ENCODE measurements around the gene STAT5B.

Gene STAT5B

DNA sequence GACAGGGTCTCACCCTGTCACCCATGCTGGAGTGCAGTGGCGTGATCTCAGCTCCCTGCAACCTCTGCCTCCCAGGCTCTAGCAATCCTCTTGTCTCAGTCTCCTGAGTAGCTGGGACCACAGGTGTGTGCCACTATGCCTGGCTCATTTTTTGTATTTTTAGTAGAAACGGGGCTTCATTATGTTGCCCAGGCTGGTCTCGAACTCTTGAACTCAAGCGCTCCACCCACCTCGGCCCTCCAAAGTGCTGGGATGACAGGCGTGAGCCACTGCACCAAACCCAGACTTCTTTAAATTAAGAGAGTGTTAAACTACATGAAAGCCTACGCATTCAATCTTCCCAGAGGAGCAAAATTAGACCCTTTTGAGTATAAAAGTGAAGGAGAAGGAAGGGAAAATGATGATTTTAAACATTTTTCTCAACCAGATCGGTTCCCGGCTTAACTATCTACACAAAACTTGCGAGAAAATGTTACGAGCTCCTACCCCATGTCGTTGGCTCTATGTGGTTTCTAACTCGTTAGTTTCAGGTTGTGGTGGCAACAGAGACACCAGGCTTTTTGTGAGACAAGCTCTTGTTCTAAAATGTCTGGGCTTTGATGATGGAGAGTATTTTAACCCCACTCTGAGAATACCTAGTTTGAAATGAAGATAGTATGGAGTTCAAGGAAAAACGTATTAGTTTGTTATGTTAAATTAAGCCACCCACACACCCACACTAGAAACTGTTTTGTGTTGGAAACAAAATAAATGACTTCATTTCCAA is 26.3 kb downstream of the STAT5B start:
- Histone ChIP-seq H3K36me3 (ENCODE audit: control insufficient read depth in 1 of 2, insufficient read depth in 2 of 2, low read length in 2 of 2) (no peaks in the 10 kb centered on the region), H3K9ac (ENCODE audit: low read length) (no peak overlapping the region), H2BK5ac (ENCODE audit: low read depth, low read length, poor library complexity) (no peak overlapping the region), H3K4me2 (ENCODE audit: low read length) (no peak overlapping the region), H3K27ac (ENCODE audit: low read depth, low read length) (no peak overlapping the region), H3K4me3 (ENCODE audit: low read depth, low read length) (no peak overlapping the region), H3K4ac (ENCODE audit: low read depth, low read length) (no peak overlapping the region), H3K23ac (ENCODE audit: low read length) (no peak overlapping the region), H2AFZ (ENCODE audit: insufficient read depth, low read length, poor library complexity) (no peak overlapping the region), H3K79me2 (ENCODE audit: control insufficient read depth, insufficient read depth, low read length, poor library complexity) (no peaks in the 10 kb centered on the region), H3K4me1 (ENCODE audit: control insufficient read depth in 1 of 2, insufficient read depth in 2 of 2, low read length in 2 of 2) (peaks cover 3 to 6% of the 10 kb centered on the region in 2 experiments), H3K27me3 (ENCODE audit: insufficient read depth, low read length) (no peaks in the 10 kb centered on the region), H2BK120ac (ENCODE audit: insufficient read depth, low read length, poor library complexity) (no peak overlapping the region), H3K14ac (ENCODE audit: low read length) (no peak overlapping the region), H4K12ac (ENCODE audit: low read depth, low read length) (no peak overlapping the region), H3K18ac (ENCODE audit: low read length) (no peak overlapping the region), H3K79me1 (ENCODE audit: low read length) (no peaks in the 10 kb centered on the region), H2AK5ac (ENCODE audit: low read length) (no peak overlapping the region), H4K91ac (ENCODE audit: low read depth, low read length) (no peak overlapping the region), H4K8ac (ENCODE audit: low read depth, low read length) (no peak overlapping the region), H3K9me3 (ENCODE audit: insufficient read depth, low read depth, low read length) (no peaks in the 10 kb centered on the region), H2BK12ac (ENCODE audit: low read length) (no peak overlapping the region)
- no peak for DNase-seq
- WGBS (ENCODE audit: extremely low coverage, insufficient coverage, insufficient read length) = no CpG with 5 or more reads among the region's 14 CpGs

DNA sequence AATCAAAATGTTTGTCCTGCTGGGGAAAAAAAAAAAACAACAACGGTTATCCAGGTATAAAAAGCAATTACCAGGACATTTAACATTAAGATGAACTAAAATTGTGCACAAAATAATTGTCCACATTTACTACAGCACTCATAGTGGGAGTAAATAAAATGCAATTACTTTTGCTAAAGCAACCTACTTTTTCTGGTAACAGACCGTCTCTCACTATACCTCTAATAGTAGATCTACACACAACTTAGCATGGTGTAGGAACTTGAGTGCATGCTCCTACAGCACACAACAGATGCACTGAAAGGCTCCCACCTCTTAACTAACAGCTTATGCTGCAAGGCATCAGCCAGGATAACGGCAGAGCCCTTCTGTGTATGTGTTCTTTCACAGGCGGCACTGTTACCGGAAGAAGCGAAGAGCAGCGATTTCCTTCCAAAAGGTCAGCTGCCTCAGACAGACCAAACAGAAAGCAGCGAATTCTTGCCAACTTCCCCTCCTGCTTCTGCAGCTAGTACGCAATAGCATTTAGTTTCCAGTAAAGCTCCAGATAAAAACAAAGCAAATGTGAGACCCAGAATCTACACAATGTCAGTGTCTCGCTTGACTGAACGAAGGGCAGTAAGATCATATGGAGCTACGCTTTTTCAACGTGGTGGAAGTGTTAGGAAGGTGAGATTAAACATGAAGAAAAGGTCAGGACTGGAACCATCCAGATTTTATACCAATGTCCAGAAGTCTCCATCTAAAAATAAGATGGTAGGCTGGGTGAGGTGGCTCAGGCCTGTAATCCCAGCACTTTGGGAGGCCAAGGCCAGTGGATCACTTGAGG is 27.6 kb downstream of the STAT5B start:
- no peak overlapping the region for H2BK12ac ChIP-seq (ENCODE audit: low read length)
- no peak overlapping the region for H3K4me3 ChIP-seq (ENCODE audit: low read depth, low read length)
- H2AK5ac ChIP-seq (ENCODE audit: low read length) = no peak overlapping the region
- H2BK5ac ChIP-seq (ENCODE audit: low read depth, low read length, poor library complexity) = no peak overlapping the region
- no peaks in the 10 kb centered on the region for H3K27me3 ChIP-seq (ENCODE audit: insufficient read depth, low read length)
- H3K27ac ChIP-seq (ENCODE audit: low read depth, low read length) = no peak overlapping the region
- H2AFZ ChIP-seq (ENCODE audit: insufficient read depth, low read length, poor library complexity) = no peak overlapping the region
- no CpG with 5 or more reads among the region's 13 CpGs for WGBS (ENCODE audit: extremely low coverage, insufficient coverage, insufficient read length)
- no peak overlapping the region for H3K18ac ChIP-seq (ENCODE audit: low read length)
- no peak overlapping the region for H3K4me2 ChIP-seq (ENCODE audit: low read length)
- no peak overlapping the region for H3K14ac ChIP-seq (ENCODE audit: low read length)
- no peak overlapping the region for H4K8ac ChIP-seq (ENCODE audit: low read depth, low read length)
- H3K9me3 ChIP-seq (ENCODE audit: insufficient read depth, low read depth, low read length) = no peaks in the 10 kb centered on the region
- H4K12ac ChIP-seq (ENCODE audit: low read depth, low read length) = no peak overlapping the region
- no peaks in the 10 kb centered on the region for H3K79me1 ChIP-seq (ENCODE audit: low read length)
- peaks cover 3 to 6% of the 10 kb centered on the region in 2 experiments for H3K4me1 ChIP-seq (ENCODE audit: control insufficient read depth in 1 of 2, insufficient read depth in 2 of 2, low read length in 2 of 2)
- H3K79me2 ChIP-seq (ENCODE audit: control insufficient read depth, insufficient read depth, low read length, poor library complexity) = no peaks in the 10 kb centered on the region
- no peak overlapping the region for H2BK120ac ChIP-seq (ENCODE audit: insufficient read depth, low read length, poor library complexity)
- H4K91ac ChIP-seq (ENCODE audit: low read depth, low read length) = no peak overlapping the region
- no peaks in the 10 kb centered on the region for H3K36me3 ChIP-seq (ENCODE audit: control insufficient read depth in 1 of 2, insufficient read depth in 2 of 2, low read length in 2 of 2)
- no peak overlapping the region for H3K23ac ChIP-seq (ENCODE audit: low read length)
- no peak overlapping the region for H3K9ac ChIP-seq (ENCODE audit: low read length)
- peak; percentile 29 to 54 for DNase-seq
- no peak overlapping the region for H3K4ac ChIP-seq (ENCODE audit: low read depth, low read length)

DNA sequence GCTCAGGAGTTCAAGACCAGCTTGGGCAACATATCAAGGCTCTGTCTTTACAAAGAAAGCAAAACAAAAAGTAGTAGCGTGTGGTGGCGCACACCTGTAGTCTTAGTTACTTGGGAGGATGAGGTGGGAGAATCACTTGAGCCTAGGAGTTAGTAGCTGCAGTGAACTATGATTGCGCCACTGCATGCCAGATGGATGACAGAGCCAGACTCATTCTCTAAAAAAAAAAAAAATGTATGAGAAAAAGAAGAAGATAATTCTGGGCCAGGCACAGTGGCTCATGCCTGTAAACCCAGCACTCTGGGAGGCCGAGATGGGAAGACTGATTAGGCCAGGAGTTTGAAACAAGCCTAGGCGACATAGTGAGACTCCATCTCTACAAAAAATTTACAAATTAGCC is 28.5 kb downstream of the STAT5B start:
- H3K4me3 ChIP-seq (ENCODE audit: low read depth, low read length) = no peak overlapping the region
- no CpG with 5 or more reads among the region's 5 CpGs for WGBS (ENCODE audit: extremely low coverage, insufficient coverage, insufficient read length)
- H2BK120ac ChIP-seq (ENCODE audit: insufficient read depth, low read length, poor library complexity) = no peak overlapping the region
- no peak overlapping the region for H4K12ac ChIP-seq (ENCODE audit: low read depth, low read length)
- no peak overlapping the region for H3K4ac ChIP-seq (ENCODE audit: low read depth, low read length)
- H4K91ac ChIP-seq (ENCODE audit: low read depth, low read length) = no peak overlapping the region
- no peaks in the 10 kb centered on the region for H3K79me1 ChIP-seq (ENCODE audit: low read length)
- no peak overlapping the region for H2BK12ac ChIP-seq (ENCODE audit: low read length)
- no peaks in the 10 kb centered on the region for H3K79me2 ChIP-seq (ENCODE audit: control insufficient read depth, insufficient read depth, low read length, poor library complexity)
- no peaks in the 10 kb centered on the region for H3K9me3 ChIP-seq (ENCODE audit: insufficient read depth, low read depth, low read length)
- no peak overlapping the region for H3K9ac ChIP-seq (ENCODE audit: low read length)
- H3K4me1 ChIP-seq (ENCODE audit: control insufficient read depth in 1 of 2, insufficient read depth in 2 of 2, low read length in 2 of 2) = peaks cover 3 to 6% of the 10 kb centered on the region in 2 experiments
- H3K4me2 ChIP-seq (ENCODE audit: low read length) = no peak overlapping the region
- H2BK5ac ChIP-seq (ENCODE audit: low read depth, low read length, poor library complexity) = no peak overlapping the region
- H2AK5ac ChIP-seq (ENCODE audit: low read length) = no peak overlapping the region
- no peak overlapping the region for H3K18ac ChIP-seq (ENCODE audit: low read length)
- H3K23ac ChIP-seq (ENCODE audit: low read length) = no peak overlapping the region
- H3K14ac ChIP-seq (ENCODE audit: low read length) = no peak overlapping the region
- H3K27me3 ChIP-seq (ENCODE audit: insufficient read depth, low read length) = no peaks in the 10 kb centered on the region
- H3K27ac ChIP-seq (ENCODE audit: low read depth, low read length) = no peak overlapping the region
- no peak overlapping the region for H2AFZ ChIP-seq (ENCODE audit: insufficient read depth, low read length, poor library complexity)
- H3K36me3 ChIP-seq (ENCODE audit: control insufficient read depth in 1 of 2, insufficient read depth in 2 of 2, low read length in 2 of 2) = no peaks in the 10 kb centered on the region
- DNase-seq = peak; percentile 86 to 93
- H4K8ac ChIP-seq (ENCODE audit: low read depth, low read length) = no peak overlapping the region

DNA sequence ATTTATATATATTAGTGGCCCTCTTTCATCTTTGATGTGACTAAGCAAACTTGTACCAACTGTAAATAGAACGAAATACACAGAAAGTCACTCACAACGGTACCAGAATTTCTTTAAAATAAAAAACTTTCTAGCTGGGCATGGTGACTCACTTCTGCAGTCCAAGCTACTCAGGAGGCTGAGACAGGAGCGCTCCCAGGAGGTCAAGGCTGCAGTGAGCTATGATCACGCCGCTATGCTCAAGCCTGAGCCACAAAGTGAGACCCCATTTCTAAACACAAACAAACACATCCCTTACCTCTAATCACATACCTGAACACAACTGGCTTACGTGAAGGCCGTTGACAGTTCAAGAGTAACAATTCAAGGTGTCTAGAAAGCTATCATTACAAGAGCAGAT is 29.7 kb downstream of the STAT5B start:
- H3K79me2 ChIP-seq (ENCODE audit: control insufficient read depth, insufficient read depth, low read length, poor library complexity) = no peaks in the 10 kb centered on the region
- H4K91ac ChIP-seq (ENCODE audit: low read depth, low read length) = no peak overlapping the region
- DNase-seq = no peak
- H3K4me3 ChIP-seq (ENCODE audit: low read depth, low read length) = no peak overlapping the region
- no peak overlapping the region for H2AFZ ChIP-seq (ENCODE audit: insufficient read depth, low read length, poor library complexity)
- no peak overlapping the region for H3K9ac ChIP-seq (ENCODE audit: low read length)
- no peak overlapping the region for H2BK12ac ChIP-seq (ENCODE audit: low read length)
- H3K4ac ChIP-seq (ENCODE audit: low read depth, low read length) = no peak overlapping the region
- H2AK5ac ChIP-seq (ENCODE audit: low read length) = no peak overlapping the region
- no peaks in the 10 kb centered on the region for H3K36me3 ChIP-seq (ENCODE audit: control insufficient read depth in 1 of 2, insufficient read depth in 2 of 2, low read length in 2 of 2)
- peaks cover 3 to 6% of the 10 kb centered on the region in 2 experiments for H3K4me1 ChIP-seq (ENCODE audit: control insufficient read depth in 1 of 2, insufficient read depth in 2 of 2, low read length in 2 of 2)
- no peak overlapping the region for H3K14ac ChIP-seq (ENCODE audit: low read length)
- H4K8ac ChIP-seq (ENCODE audit: low read depth, low read length) = no peak overlapping the region
- H2BK5ac ChIP-seq (ENCODE audit: low read depth, low read length, poor library complexity) = no peak overlapping the region
- H3K79me1 ChIP-seq (ENCODE audit: low read length) = no peaks in the 10 kb centered on the region
- no peak overlapping the region for H3K18ac ChIP-seq (ENCODE audit: low read length)
- no peak overlapping the region for H3K27ac ChIP-seq (ENCODE audit: low read depth, low read length)
- WGBS (ENCODE audit: extremely low coverage, insufficient coverage, insufficient read length) = no CpG with 5 or more reads among the region's 7 CpGs
- H3K9me3 ChIP-seq (ENCODE audit: insufficient read depth, low read depth, low read length) = no peaks in the 10 kb centered on the region
- no peak overlapping the region for H3K4me2 ChIP-seq (ENCODE audit: low read length)
- H2BK120ac ChIP-seq (ENCODE audit: insufficient read depth, low read length, poor library complexity) = no peak overlapping the region
- H3K23ac ChIP-seq (ENCODE audit: low read length) = no peak overlapping the region
- H4K12ac ChIP-seq (ENCODE audit: low read depth, low read length) = no peak overlapping the region
- H3K27me3 ChIP-seq (ENCODE audit: insufficient read depth, low read length) = no peaks in the 10 kb centered on the region
